ENCODE data around the gene NRXN3. TPM values are rescaled to one million over a fixed set of nuclear protein-coding genes. Genes with fewer than 3 reads are reported as not detected.

The NRXN3 gene
- polyA plus RNA-seq, 1 donor (not counting 4 experiments of a cell fraction or from before 2014, with no cell fraction given): 0.89 TPM

DNA sequence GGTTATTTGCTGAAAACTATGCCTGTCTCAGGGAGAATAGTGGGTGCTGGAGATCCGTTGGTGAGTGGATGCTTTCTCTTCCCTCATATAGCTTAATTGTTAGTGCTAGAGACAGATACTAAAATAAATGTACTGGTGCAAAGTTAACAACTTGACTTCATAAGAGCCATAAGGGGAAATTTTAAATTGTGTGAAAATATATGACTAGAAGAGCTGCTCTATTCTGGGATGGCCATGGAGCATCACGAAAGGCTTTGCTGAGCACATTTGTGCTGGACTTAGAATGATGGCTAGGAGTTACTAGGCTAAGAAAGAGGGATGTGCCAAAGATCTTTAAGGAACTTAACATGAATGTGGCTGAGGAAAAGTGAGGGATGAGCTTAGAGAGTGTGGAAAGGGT, 668.8 kb downstream of the NRXN3 start:
- no peak for DNase-seq (ENCODE audit: low read depth, low spot score)
- H3K27ac ChIP-seq (ENCODE audit: control insufficient read depth, insufficient read depth, low read length): no peak overlapping the region
- no peak overlapping the region for H3K9ac ChIP-seq (ENCODE audit: control insufficient read depth, extremely low read depth, insufficient read depth, low read length)
- H3K27me3 ChIP-seq (ENCODE audit: control insufficient read depth, extremely low read depth, insufficient read depth, low read length): no peaks in the 10 kb centered on the region
- no peak overlapping the region for H3K4me2 ChIP-seq (ENCODE audit: control insufficient read depth, extremely low read depth, insufficient read depth, low read depth, low read length)
- TF ChIP-seq EZH2 (IDR thresholded peaks at IDR 0.05; ENCODE audit: low read length): no peak
- TF ChIP-seq, protein P1, sequence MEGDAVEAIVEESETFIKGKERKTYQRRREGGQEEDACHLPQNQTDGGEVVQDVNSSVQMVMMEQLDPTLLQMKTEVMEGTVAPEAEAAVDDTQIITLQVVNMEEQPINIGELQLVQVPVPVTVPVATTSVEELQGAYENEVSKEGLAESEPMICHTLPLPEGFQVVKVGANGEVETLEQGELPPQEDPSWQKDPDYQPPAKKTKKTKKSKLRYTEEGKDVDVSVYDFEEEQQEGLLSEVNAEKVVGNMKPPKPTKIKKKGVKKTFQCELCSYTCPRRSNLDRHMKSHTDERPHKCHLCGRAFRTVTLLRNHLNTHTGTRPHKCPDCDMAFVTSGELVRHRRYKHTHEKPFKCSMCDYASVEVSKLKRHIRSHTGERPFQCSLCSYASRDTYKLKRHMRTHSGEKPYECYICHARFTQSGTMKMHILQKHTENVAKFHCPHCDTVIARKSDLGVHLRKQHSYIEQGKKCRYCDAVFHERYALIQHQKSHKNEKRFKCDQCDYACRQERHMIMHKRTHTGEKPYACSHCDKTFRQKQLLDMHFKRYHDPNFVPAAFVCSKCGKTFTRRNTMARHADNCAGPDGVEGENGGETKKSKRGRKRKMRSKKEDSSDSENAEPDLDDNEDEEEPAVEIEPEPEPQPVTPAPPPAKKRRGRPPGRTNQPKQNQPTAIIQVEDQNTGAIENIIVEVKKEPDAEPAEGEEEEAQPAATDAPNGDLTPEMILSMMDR (optimal IDR thresholded peaks at IDR 0.05 in 1 of 3, IDR thresholded peaks at IDR 0.05 in 1 of 3, conservative IDR thresholded peaks at IDR 0.05 in 1 of 3; ENCODE audit: extremely low read depth in 1 of 3, insufficient read depth in 2 of 3, low read length in 3 of 3): no peak
- no peaks in the 10 kb centered on the region for H3K79me2 ChIP-seq (ENCODE audit: control insufficient read depth, insufficient read depth, low read length)
- FAIRE-seq: no peak
- dilution Hi-C loops (cut with MboI; ENCODE audit: extremely low pct_ligation_motif_present, low sequenced_read_pairs): no loop called here
- H3K4me1 ChIP-seq (ENCODE audit: control insufficient read depth, extremely low read depth, insufficient read depth, low read length): no peaks in the 10 kb centered on the region
- no peaks in the 10 kb centered on the region for H3K9me3 ChIP-seq (ENCODE audit: control insufficient read depth, low read depth, low read length)
- H3K36me3 ChIP-seq (ENCODE audit: control insufficient read depth in 2 of 2, extremely low read depth in 1 of 2, insufficient read depth in 2 of 2, low read length in 2 of 2): no peaks in the 10 kb centered on the region
- no peak overlapping the region for H3K4me3 ChIP-seq (ENCODE audit: control insufficient read depth in 2 of 3, extremely low read depth in 1 of 3, insufficient read depth in 2 of 3, low read depth in 1 of 3, low read length in 3 of 3)
- no peaks in the 10 kb centered on the region for H3K9me1 ChIP-seq (ENCODE audit: control insufficient read depth, extremely low read depth, insufficient read depth, low read length)
- H2AFZ ChIP-seq (ENCODE audit: control insufficient read depth, low read length): no peak overlapping the region
- no peaks in the 10 kb centered on the region for H4K20me1 ChIP-seq (ENCODE audit: control insufficient read depth, extremely low read depth, insufficient read depth, low read length)

DNA sequence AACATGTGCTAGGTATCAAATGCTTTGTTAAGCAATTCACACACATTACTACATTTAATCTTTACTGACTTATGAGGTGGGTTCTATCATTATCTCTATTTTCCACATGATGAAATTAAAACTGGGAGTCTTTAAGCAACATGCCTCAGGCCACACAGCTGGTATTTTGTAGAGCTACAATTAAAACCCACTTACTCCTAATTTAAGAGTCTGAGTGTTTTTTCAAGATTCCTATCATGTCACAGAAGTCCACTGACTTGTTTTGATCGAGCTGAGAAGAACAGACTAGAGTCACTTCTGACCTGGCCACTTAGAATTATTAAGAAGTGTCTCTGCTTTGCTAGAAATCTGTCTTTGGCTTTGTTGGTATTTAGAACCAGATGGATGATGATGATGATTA, 670.7 kb downstream of the NRXN3 start:
- Histone ChIP-seq H4K20me1 (ENCODE audit: control insufficient read depth, extremely low read depth, insufficient read depth, low read length) (no peaks in the 10 kb centered on the region), H2AFZ (ENCODE audit: control insufficient read depth, low read length) (no peak overlapping the region), H3K4me1 (ENCODE audit: control insufficient read depth, extremely low read depth, insufficient read depth, low read length) (no peaks in the 10 kb centered on the region), H3K79me2 (ENCODE audit: control insufficient read depth, insufficient read depth, low read length) (no peaks in the 10 kb centered on the region), H3K27ac (ENCODE audit: control insufficient read depth, insufficient read depth, low read length) (no peak overlapping the region), H3K9ac (ENCODE audit: control insufficient read depth, extremely low read depth, insufficient read depth, low read length) (no peak overlapping the region), H3K4me2 (ENCODE audit: control insufficient read depth, extremely low read depth, insufficient read depth, low read depth, low read length) (no peak overlapping the region), H3K9me1 (ENCODE audit: control insufficient read depth, extremely low read depth, insufficient read depth, low read length) (no peaks in the 10 kb centered on the region), H3K27me3 (ENCODE audit: control insufficient read depth, extremely low read depth, insufficient read depth, low read length) (no peaks in the 10 kb centered on the region), H3K4me3 (ENCODE audit: control insufficient read depth in 2 of 3, extremely low read depth in 1 of 3, insufficient read depth in 2 of 3, low read depth in 1 of 3, low read length in 3 of 3) (no peak overlapping the region), H3K9me3 (ENCODE audit: control insufficient read depth, low read depth, low read length) (no peaks in the 10 kb centered on the region), H3K36me3 (ENCODE audit: control insufficient read depth in 2 of 2, extremely low read depth in 1 of 2, insufficient read depth in 2 of 2, low read length in 2 of 2) (no peaks in the 10 kb centered on the region)
- FAIRE-seq: no peak
- dilution Hi-C loops (cut with MboI; ENCODE audit: extremely low pct_ligation_motif_present, low sequenced_read_pairs): no loop called here
- no peak for DNase-seq (ENCODE audit: low read depth, low spot score)
- TF ChIP-seq EZH2 (IDR thresholded peaks at IDR 0.05; ENCODE audit: low read length): no peak
- TF ChIP-seq, protein P1 (optimal IDR thresholded peaks at IDR 0.05 in 1 of 3, IDR thresholded peaks at IDR 0.05 in 1 of 3, conservative IDR thresholded peaks at IDR 0.05 in 1 of 3; ENCODE audit: extremely low read depth in 1 of 3, insufficient read depth in 2 of 3, low read length in 3 of 3): no peak
